H9 (cell line): ENCODE measurements around the gene PFN3. TPM values are rescaled to one million over a fixed set of nuclear protein-coding genes. Genes with fewer than 3 reads are reported as not detected.

Experiments used
- DNase-seq: peaks from one replicate; pipeline ENCODE4 v3.0.0-alpha.2; 2017
- H2AFZ ChIP-seq: one replicate; pipeline ENCODE4 v1.6.1; 2013; ENCODE audit warnings: mild to moderate bottlenecking, low read length, control low read depth, moderate library complexity
- H2AK5ac ChIP-seq: 2 replicates; pipeline ENCODE4 v1.6.1; 2013; ENCODE audit warnings: low read length, control low read depth, mixed read lengths; ENCODE audit not compliant: insufficient read length
- H2BK120ac ChIP-seq: one replicate; pipeline ENCODE4 v1.6.1; 2013; ENCODE audit warnings: low read depth, mild to moderate bottlenecking, low read length, control low read depth, inconsistent platforms; ENCODE audit not compliant: poor library complexity, severe bottlenecking
- H2BK12ac ChIP-seq: 2 replicates; pipeline ENCODE4 v1.6.1; 2013; ENCODE audit warnings: low read length, control low read depth, mixed read lengths, low read depth; ENCODE audit not compliant: insufficient read length
- H2BK15ac ChIP-seq: 2 replicates; pipeline ENCODE4 v1.6.1; 2013; ENCODE audit warnings: low read depth, low read length, control low read depth
- H2BK20ac ChIP-seq: one replicate; pipeline ENCODE4 v1.6.1; 2013; ENCODE audit warnings: low read depth, mild to moderate bottlenecking, low read length, control low read depth, inconsistent platforms; ENCODE audit not compliant: poor library complexity, severe bottlenecking
- H2BK5ac ChIP-seq: 2 replicates; pipeline ENCODE4 v1.6.1; 2013; ENCODE audit warnings: low read length, control low read depth, mixed read lengths; ENCODE audit not compliant: insufficient read length
- H3K14ac ChIP-seq: 2 replicates; pipeline ENCODE4 v1.6.1; 2013; ENCODE audit warnings: low read length, control low read depth; ENCODE audit not compliant: insufficient read depth
- H3K18ac ChIP-seq: 2 replicates; pipeline ENCODE4 v1.6.1; 2013; ENCODE audit warnings: low read depth, mild to moderate bottlenecking, mixed read lengths, low read length, control low read depth; ENCODE audit not compliant: insufficient read length
- H3K23ac ChIP-seq: 2 replicates; pipeline ENCODE4 v1.6.1; 2013; ENCODE audit warnings: low read length, control low read depth, mixed read lengths, low read depth; ENCODE audit not compliant: insufficient read length
- H3K23me2 ChIP-seq: 2 replicates; pipeline ENCODE4 v1.6.1; 2013; ENCODE audit warnings: low read depth, mild to moderate bottlenecking, mixed read lengths, low read length, control low read depth; ENCODE audit not compliant: insufficient read length, poor library complexity, severe bottlenecking
- H3K27ac ChIP-seq: 2 replicates; pipeline ENCODE4 v1.5.1; 2013; ENCODE audit warnings: low read length, control low read depth, mixed read lengths, low read depth; ENCODE audit not compliant: insufficient read length
- H3K27me3 ChIP-seq: 2 replicates; pipeline ENCODE4 v1.6.1; 2013; ENCODE audit warnings: low read length, control low read depth, inconsistent platforms; ENCODE audit not compliant: insufficient read depth
- H3K4ac ChIP-seq: 2 replicates; pipeline ENCODE4 v1.6.1; 2013; ENCODE audit warnings: low read depth, mild to moderate bottlenecking, control low read depth, inconsistent platforms, low read length, moderate library complexity
- H3K4me1 ChIP-seq: 2 replicates; pipeline ENCODE4 v1.6.1; 2013; ENCODE audit warnings: low read length, control low read depth, inconsistent platforms; ENCODE audit not compliant: insufficient read depth
- H3K4me2 ChIP-seq: 2 replicates; pipeline ENCODE4 v1.6.1; 2013; ENCODE audit warnings: low read length, control low read depth, mixed read lengths; ENCODE audit not compliant: insufficient read length, insufficient read depth
- H3K56ac ChIP-seq: 2 replicates; pipeline ENCODE4 v1.6.1; 2013; ENCODE audit warnings: low read depth, mild to moderate bottlenecking, mixed read lengths, low read length, control low read depth; ENCODE audit not compliant: insufficient read length
- H3K79me1 ChIP-seq: 2 replicates; pipeline ENCODE4 v1.6.1; 2013; ENCODE audit warnings: low read depth, mild to moderate bottlenecking, moderate library complexity, low read length, control low read depth, inconsistent platforms; ENCODE audit not compliant: insufficient read depth, poor library complexity, severe bottlenecking
- H3K79me2 ChIP-seq: 2 replicates; pipeline ENCODE4 v1.6.1; 2013; ENCODE audit warnings: low read length, control low read depth, inconsistent platforms; ENCODE audit not compliant: insufficient read depth
- H3K9ac ChIP-seq: 2 replicates; pipeline ENCODE4 v1.6.1; 2013; ENCODE audit warnings: low read length, control low read depth, mixed read lengths; ENCODE audit not compliant: insufficient read length; ENCODE audit errors: extremely low read depth
- H3K9me3 ChIP-seq: one replicate; pipeline ENCODE4 v1.6.1; 2013; ENCODE audit warnings: low read depth, low read length, inconsistent platforms; ENCODE audit not compliant: control insufficient read depth
- H3T11ph ChIP-seq: one replicate; pipeline ENCODE4 v1.6.1; 2013; ENCODE audit warnings: mild to moderate bottlenecking, low read length, control low read depth, inconsistent platforms
- H4K20me1 ChIP-seq: one replicate; pipeline ENCODE4 v1.6.1; 2013; ENCODE audit not compliant: control insufficient read depth, insufficient read length, insufficient read depth
- H4K5ac ChIP-seq: 2 replicates; pipeline ENCODE4 v1.6.1; 2013; ENCODE audit warnings: low read depth, mild to moderate bottlenecking, mixed read lengths, low read length, control low read depth; ENCODE audit not compliant: insufficient read length
- H4K8ac ChIP-seq: replicated peaks from 2 replicates; pipeline ENCODE4 v1.6.1; 2013; ENCODE audit warnings: low read length, control low read depth, mixed read lengths, low read depth; ENCODE audit not compliant: insufficient read length
- H4K91ac ChIP-seq: 2 replicates; pipeline ENCODE4 v1.6.1; 2013; ENCODE audit warnings: low read depth, mild to moderate bottlenecking, moderate library complexity, mixed read lengths, low read length, control low read depth; ENCODE audit not compliant: insufficient read length
- H3K27ac Mint-ChIP-seq, 3 experiments: 2 replicates in 2 of 3; 3 replicates in 1 of 3; pipeline ENCODE4 v1.8.0; 2020 to 2021; ENCODE audit warnings: mixed read lengths in 3 of 3, mild to moderate bottlenecking in 1 of 3, moderate library complexity in 1 of 3
- H3K27me3 Mint-ChIP-seq: 2 replicates; pipeline ENCODE4 v1.8.0; 2021; ENCODE audit warnings: low read depth, mild to moderate bottlenecking, moderate library complexity, mixed read lengths
- H3K36me3 Mint-ChIP-seq, 3 experiments: 2 replicates in 2 of 3; 3 replicates in 1 of 3; pipeline ENCODE4 v1.8.0; 2020 to 2021; ENCODE audit warnings: low read depth in 3 of 3, mixed read lengths in 3 of 3; ENCODE audit not compliant: insufficient read depth in 1 of 3
- H3K4me1 Mint-ChIP-seq, 2 experiments: 2 replicates each; pipeline ENCODE4 v1.8.0; 2020; ENCODE audit warnings: mixed read lengths in 2 of 2
- H3K4me3 Mint-ChIP-seq, 2 experiments: 2 replicates in 1 of 2; 3 replicates in 1 of 2; pipeline ENCODE4 v1.8.0; 2020 to 2021; ENCODE audit warnings: mild to moderate bottlenecking in 2 of 2, mixed read lengths in 2 of 2, moderate library complexity in 1 of 2
- H3K9me3 Mint-ChIP-seq, 2 experiments: 2 replicates in 1 of 2; 3 replicates in 1 of 2; pipeline ENCODE4 v1.8.0; 2020; ENCODE audit warnings: mild to moderate bottlenecking in 2 of 2, mixed read lengths in 2 of 2, moderate library complexity in 1 of 2
- CTCF ChIP-seq: fragments of 200-600 bp; sonication (generic); conservative IDR thresholded peaks from 3 replicates; pipeline ENCODE4 v1.8.0; 2021; ENCODE audit warnings: antibody characterized with exemption, mild to moderate bottlenecking
- WGBS: extraction: QIAGEN DNeasy Blood & Tissue Kit; methylation state at CpG from one replicate; pipeline ENCODE4 v1.1.7; 2013; ENCODE audit warnings: missing lambda C conversion rate, low lambda C conversion rate, mixed read lengths; ENCODE audit not compliant: insufficient read length; ENCODE audit errors: extremely low coverage; 5-methylcytosine and 5-hydroxymethylcytosine counted together
- total RNA-seq: library from RNA; stranded (reverse); gene quantifications from 2 replicates; pipeline ENCODE4 v1.2.1, GENCODE V29; 2021

The PFN3 gene
- total RNA-seq, 1 experiment from 2014 or later, result not detected

- no peaks in the 10 kb centered on the region for H3K36me3 Mint-ChIP-seq
- Histone ChIP-seq H3K9ac (no peak overlapping the region), H3K4ac (no peak overlapping the region), H4K8ac (no peak overlapping the region), H2BK20ac (no peak overlapping the region), H2AK5ac (no peak overlapping the region), H3K4me1 (no peaks in the 10 kb centered on the region; the same call in 1 of the 2 replicates), H3T11ph (no peak overlapping the region), H3K18ac (no peak overlapping the region), H3K27ac (no peak overlapping the region), H4K20me1 (no peaks in the 10 kb centered on the region), H3K79me2 (no peaks in the 10 kb centered on the region), H2AFZ (no peak overlapping the region), H3K79me1 (no peaks in the 10 kb centered on the region), H3K14ac (no peak overlapping the region), H3K56ac (no peak overlapping the region), H3K4me2 (no peak overlapping the region), H2BK12ac (no peak overlapping the region), H2BK15ac (no peak overlapping the region), H3K27me3 (no peaks in the 10 kb centered on the region; the same call in 1 of the 2 replicates), H3K23ac (no peak overlapping the region), H3K9me3 (no peaks in the 10 kb centered on the region), H4K5ac (no peak overlapping the region), H2BK5ac (no peak overlapping the region), H4K91ac (no peak overlapping the region), H3K23me2 (no peaks in the 10 kb centered on the region), H2BK120ac (no peak overlapping the region)
- H3K4me1 Mint-ChIP-seq, result peaks cover 10 to 17% of the 10 kb centered on the region in 2 experiments
- no peak for DNase-seq
- WGBS, result no CpG with 5 or more reads among the region's 10 CpGs
- H3K27ac Mint-ChIP-seq, result no peak overlapping the region
- no peak overlapping the region for H3K4me3 Mint-ChIP-seq
- TF ChIP-seq CTCF, result no peak
- H3K9me3 Mint-ChIP-seq, result no peaks in the 10 kb centered on the region
- H3K27me3 Mint-ChIP-seq, result peaks cover 37% of the 10 kb centered on the region
These were observed 3.7 kb downstream of the PFN3 start for GRCh38 chr5:177396807-177397206.
